Raji (cell line): ENCODE data around the gene CMTM6.

ENCODE experiments used
- POLR2A ChIP-seq: IDR thresholded peaks from 2 replicates; pipeline ENCODE4 v1.6.1; 2011; ENCODE audit warnings: low read depth, low read length, control low read depth; ENCODE audit not compliant: insufficient read depth

CMTM6 gene

GRCh38 chr3:32482693-32483092, 20.0 kb downstream of the CMTM6 start:
- no peak for TF ChIP-seq POLR2A

- no peak for TF ChIP-seq POLR2A
Observed at GRCh38 chr3:32481791-32482631, 20.6 kb downstream of the CMTM6 start.

GRCh38 chr3:32480604-32481003, 22.0 kb downstream of the CMTM6 start:
- TF ChIP-seq POLR2A = no peak

- no peak for TF ChIP-seq POLR2A
Observed at GRCh38 chr3:32474201-32474600, 28.5 kb downstream of the CMTM6 start.

GRCh38 chr3:32471246-32471645, 31.4 kb downstream of the CMTM6 start:
- TF ChIP-seq POLR2A = no peak

GRCh38 chr3:32470362-32470761, 32.3 kb downstream of the CMTM6 start:
- TF ChIP-seq POLR2A = no peak

GRCh38 chr3:32469151-32469874, 33.3 kb downstream of the CMTM6 start:
- TF ChIP-seq POLR2A = no peak

GRCh38 chr3:32467333-32468070, 35.1 kb downstream of the CMTM6 start:
- no peak for TF ChIP-seq POLR2A

GRCh38 chr3:32460031-32460749, 42.5 kb downstream of the CMTM6 start:
- TF ChIP-seq POLR2A = no peak

- no peak for TF ChIP-seq POLR2A
Observed at GRCh38 chr3:32459450-32459849, 43.2 kb downstream of the CMTM6 start.

GRCh38 chr3:32457971-32458471, 44.6 kb downstream of the CMTM6 start:
- no peak for TF ChIP-seq POLR2A

- TF ChIP-seq POLR2A = no peak
Observed at GRCh38 chr3:32456429-32457130, 46.1 kb downstream of the CMTM6 start.

- TF ChIP-seq POLR2A = no peak
Observed at GRCh38 chr3:32455609-32456428, 46.8 kb downstream of the CMTM6 start.
